A549 (cell line): ENCODE results near the gene STT3B. TPM values are rescaled to one million over a fixed set of nuclear protein-coding genes. Genes with fewer than 3 reads are reported as not detected.

ENCODE experiments used
- ATAC-seq, 2 experiments: fragments of 200-7000 bp in 1 of 2; fragments of >200 bp in 1 of 2; cut with Nextera tagmentation in 1 of 2; cut with Tn5 transposase in 1 of 2; 3 replicates each; pipeline versions ENCODE4 v1.8.0 to v1.9.1; 2018 to 2020; ENCODE audit warnings: mild to moderate bottlenecking in 1 of 2, moderate library complexity in 1 of 2
- CTCF ChIA-PET: fragments of 300-600 bp; sonication (Branson Sonifier 250); formaldehyde crosslinking; extraction: SDS; loops from one replicate; lab custom pipeline; 2021; ENCODE audit warnings: antibody characterized with exemption, inconsistent platforms; lab: Yijun Ruan, JAX
- POLR2A ChIA-PET: fragments of 350-600 bp; formaldehyde crosslinking; extraction: SDS; loops from one replicate; lab custom pipeline; 2021; ENCODE audit warnings: antibody characterized with exemption, inconsistent platforms; lab: Yijun Ruan, JAX
- DNase-seq, 2 experiments: peaks; one replicate each; pipeline versions ENCODE4 v3.0.0 to v3.0.0-alpha.2; 2011 to 2016; ENCODE audit warnings: low read depth in 1 of 2, low spot score in 1 of 2
- FAIRE-seq: peaks from 2 replicates; lab custom pipeline; 2011; peaks lifted over from hg19 to GRCh38; lab: Jason Lieb, UNC
- H3K27ac ChIP-seq, 2 experiments: fragments of >200 bp; sonication (Bioruptor Twin); formaldehyde crosslinking; 3 replicates each; pipeline ENCODE4 v1.5.1; 2016 to 2017
- H3K4me1 ChIP-seq: fragments of >200 bp; sonication (Bioruptor Twin); formaldehyde crosslinking; 3 replicates; pipeline ENCODE4 v1.6.1; 2016
- H3K4me2 ChIP-seq: fragments of >200 bp; sonication (Bioruptor Twin); formaldehyde crosslinking; 3 replicates; pipeline ENCODE4 v1.6.1; 2016
- H3K4me3 ChIP-seq: fragments of >200 bp; sonication (Bioruptor Twin); formaldehyde crosslinking; 3 replicates; pipeline ENCODE4 v1.5.1; 2016
- H3K9me3 ChIP-seq: fragments of >200 bp; sonication (Bioruptor Twin); formaldehyde crosslinking; 3 replicates; pipeline ENCODE4 v1.6.1; 2016
- BCL3 ChIP-seq: fragments of >200 bp; sonication (Bioruptor Twin); formaldehyde crosslinking; IDR thresholded peaks from 3 replicates; pipeline ENCODE4 v1.6.1; 2016
- BHLHE40 ChIP-seq: IDR thresholded peaks from 2 replicates; pipeline ENCODE4 v1.6.1; 2012; ENCODE audit warnings: low read depth, low read length, inconsistent platforms
- CBX2 ChIP-seq: fragments of 200-600 bp; sonication (generic); IDR thresholded peaks from 2 replicates; pipeline ENCODE4 v1.6.1; 2016; ENCODE audit warnings: low read depth, mild to moderate bottlenecking, borderline replicate concordance
- CHD2 ChIP-seq: fragments of 150-350 bp; IDR thresholded peaks from 2 replicates; pipeline ENCODE4 v1.6.1; 2014; ENCODE audit warnings: low read length; ENCODE audit not compliant: partially characterized antibody
- CHD4 ChIP-seq: fragments of 200-600 bp; sonication (generic); IDR thresholded peaks from 2 replicates; pipeline ENCODE4 v1.6.1; 2016; ENCODE audit warnings: antibody characterized with exemption, mild to moderate bottlenecking, borderline replicate concordance
- E2F6 ChIP-seq: IDR thresholded peaks from 2 replicates; pipeline ENCODE4 v1.6.1; 2012; ENCODE audit warnings: low read depth, borderline replicate concordance
- ELK1 ChIP-seq: fragments of 150-350 bp; IDR thresholded peaks from 2 replicates; pipeline ENCODE4 v1.6.1; 2014; ENCODE audit warnings: low read depth, mild to moderate bottlenecking, low read length
- FOXS1 ChIP-seq: fragments of 250-450 bp; sonication (Bioruptor Pico); IDR thresholded peaks from 2 replicates; pipeline ENCODE4 v1.5.0; 2020; ENCODE audit warnings: mild to moderate bottlenecking, moderate library complexity
- GATA3 ChIP-seq: IDR thresholded peaks from 2 replicates; pipeline ENCODE4 v1.6.1; 2012; ENCODE audit warnings: borderline replicate concordance
- HEYL ChIP-seq: fragments of 250-450 bp; sonication (Bioruptor Pico); IDR thresholded peaks from 2 replicates; pipeline ENCODE4 v1.8.0; 2021; ENCODE audit warnings: mild to moderate bottlenecking, moderate library complexity
- HOXA7 ChIP-seq: fragments of 250-450 bp; sonication (Bioruptor Pico); IDR thresholded peaks from 2 replicates; pipeline ENCODE4 v1.5.0; 2020; ENCODE audit warnings: mild to moderate bottlenecking, moderate library complexity
- HOXB5 ChIP-seq: fragments of 250-450 bp; sonication (Bioruptor Pico); IDR thresholded peaks from 2 replicates; pipeline ENCODE4 v1.5.0; 2020; ENCODE audit warnings: mild to moderate bottlenecking, moderate library complexity
- JUN ChIP-seq, 2 experiments: fragments of >200 bp; sonication (Bioruptor Twin); formaldehyde crosslinking; IDR thresholded peaks; 2 replicates in 1 of 2; 3 replicates in 1 of 2; pipeline ENCODE4 v1.6.1; 2016 to 2017
- MAZ ChIP-seq: fragments of 150-350 bp; IDR thresholded peaks from 2 replicates; pipeline ENCODE4 v1.6.1; 2014; ENCODE audit warnings: antibody characterized with exemption, low read depth, low read length, borderline replicate concordance
- MYC ChIP-seq: IDR thresholded peaks from 2 replicates; pipeline ENCODE4 v1.6.1; 2012; ENCODE audit warnings: mild to moderate bottlenecking, inconsistent platforms, low read length, improper control_type of control experiment, borderline replicate concordance
- NPAS2 ChIP-seq: fragments of 250-450 bp; sonication (Bioruptor Pico); IDR thresholded peaks from 2 replicates; pipeline ENCODE4 v1.8.0; 2022; ENCODE audit warnings: mild to moderate bottlenecking, moderate library complexity, borderline replicate concordance
- PHF8 ChIP-seq: fragments of 200-600 bp; sonication (generic); IDR thresholded peaks from 2 replicates; pipeline ENCODE4 v1.6.1; 2016; ENCODE audit warnings: low read depth, mild to moderate bottlenecking, antibody characterized with exemption, moderate library complexity, borderline replicate concordance
- POLR2AphosphoS2 ChIP-seq: conservative IDR thresholded peaks from 2 replicates; pipeline ENCODE4 v1.6.1; 2012; ENCODE audit warnings: low read length, improper control_type of control experiment, inconsistent platforms
- RAD21 ChIP-seq, 2 experiments: fragments of >200 bp in 1 of 2; sonication (Bioruptor Twin) in 1 of 2; formaldehyde crosslinking in 1 of 2; IDR thresholded peaks in 1 of 2; conservative IDR thresholded peaks in 1 of 2; 2 replicates in 1 of 2; 3 replicates in 1 of 2; pipeline ENCODE4 v1.6.1; 2012 to 2018; ENCODE audit warnings: inconsistent platforms in 1 of 2
- RARB ChIP-seq: fragments of 250-450 bp; sonication (Bioruptor Pico); IDR thresholded peaks from 2 replicates; pipeline ENCODE4 v1.8.0; 2021; ENCODE audit warnings: mild to moderate bottlenecking, moderate library complexity
- RCOR1 ChIP-seq: fragments of 150-350 bp; IDR thresholded peaks from 2 replicates; pipeline ENCODE4 v1.6.1; 2014; ENCODE audit warnings: antibody characterized with exemption, low read length, low read depth
- RFX5 ChIP-seq: fragments of 450-650 bp; IDR thresholded peaks from 2 replicates; pipeline ENCODE4 v1.7.1; 2014; ENCODE audit warnings: antibody characterized with exemption, mild to moderate bottlenecking, moderate library complexity
- ZFP36 ChIP-seq: fragments of 450-650 bp; IDR thresholded peaks from 2 replicates; pipeline ENCODE4 v1.6.1; 2014; ENCODE audit warnings: borderline replicate concordance; ENCODE audit not compliant: partially characterized antibody
- WGBS: methylation state at CpG from one replicate; pipeline ENCODE4 v1.1.6; 2017; ENCODE audit errors: missing lambda C conversion rate; 5-methylcytosine and 5-hydroxymethylcytosine counted together
- polyA plus RNA-seq, 4 experiments: library from polyadenylated mRNA; depleted of rRNA in 3 of 4; stranded (reverse); fragments of >200 nt; fragmentation: RNase III in 1 of 4; extraction: RNeasy Plus Mini Kit Qiagen cat#74134 plus additional on column Dnase treatment in 1 of 4; gene quantifications; 2 replicates in 3 of 4; 3 replicates in 1 of 4; pipeline ENCODE4 v1.2.3, GENCODE V29; 2011 to 2017
- TF ChIP-seq, protein P1 (sequence below): fragments of >200 bp; sonication (Bioruptor Twin); formaldehyde crosslinking; IDR thresholded peaks from 3 replicates; pipeline ENCODE4 v1.5.1; 2016
- TF ChIP-seq, protein P2 (sequence below): fragments of 200-600 bp; sonication (generic); IDR thresholded peaks from 2 replicates; pipeline ENCODE4 v1.6.1; 2016; ENCODE audit warnings: antibody characterized with exemption, mild to moderate bottlenecking, moderate library complexity

The STT3B gene
- polyA plus RNA-seq, 2 of the 4 experiments (the other 2 are of a cell fraction): 92.1 to 171 TPM

GRCh38 chr3:31561891-31562290, 29.2 kb downstream of the STT3B start:
- Histone ChIP-seq H3K4me2 (no peak overlapping the region), H3K27ac (no peak overlapping the region), H3K4me1 (peaks cover 13% of the 10 kb centered on the region), H3K9me3 (peaks cover 5% of the 10 kb centered on the region; the same call in 1 of the 3 replicates)
- WGBS: 86% methylated on average over 3 of the region's 5 CpGs
- FAIRE-seq (no peak), ATAC-seq (no peak)
- POLR2A ChIA-PET: no interaction called here
- CTCF ChIA-PET: no interaction called here
- TF ChIP-seq GATA3 (no peak), RCOR1 (no peak), BCL3 (no peak), CBX2 (no peak), JUN (IDR thresholded peaks at IDR 0.05) (no peak), POLR2AphosphoS2 (no peak), FOXS1 (CRISPR knock-in tag) (no peak), ELK1 (no peak), HOXB5 (CRISPR knock-in tag) (no peak), HOXA7 (CRISPR knock-in tag) (no peak), RFX5 (no peak), RARB (CRISPR knock-in tag) (no peak), MAZ (no peak), BHLHE40 (no peak), PHF8 (no peak)
- TF ChIP-seq, protein P1, sequence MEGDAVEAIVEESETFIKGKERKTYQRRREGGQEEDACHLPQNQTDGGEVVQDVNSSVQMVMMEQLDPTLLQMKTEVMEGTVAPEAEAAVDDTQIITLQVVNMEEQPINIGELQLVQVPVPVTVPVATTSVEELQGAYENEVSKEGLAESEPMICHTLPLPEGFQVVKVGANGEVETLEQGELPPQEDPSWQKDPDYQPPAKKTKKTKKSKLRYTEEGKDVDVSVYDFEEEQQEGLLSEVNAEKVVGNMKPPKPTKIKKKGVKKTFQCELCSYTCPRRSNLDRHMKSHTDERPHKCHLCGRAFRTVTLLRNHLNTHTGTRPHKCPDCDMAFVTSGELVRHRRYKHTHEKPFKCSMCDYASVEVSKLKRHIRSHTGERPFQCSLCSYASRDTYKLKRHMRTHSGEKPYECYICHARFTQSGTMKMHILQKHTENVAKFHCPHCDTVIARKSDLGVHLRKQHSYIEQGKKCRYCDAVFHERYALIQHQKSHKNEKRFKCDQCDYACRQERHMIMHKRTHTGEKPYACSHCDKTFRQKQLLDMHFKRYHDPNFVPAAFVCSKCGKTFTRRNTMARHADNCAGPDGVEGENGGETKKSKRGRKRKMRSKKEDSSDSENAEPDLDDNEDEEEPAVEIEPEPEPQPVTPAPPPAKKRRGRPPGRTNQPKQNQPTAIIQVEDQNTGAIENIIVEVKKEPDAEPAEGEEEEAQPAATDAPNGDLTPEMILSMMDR: no peak
- TF ChIP-seq, protein P2, sequence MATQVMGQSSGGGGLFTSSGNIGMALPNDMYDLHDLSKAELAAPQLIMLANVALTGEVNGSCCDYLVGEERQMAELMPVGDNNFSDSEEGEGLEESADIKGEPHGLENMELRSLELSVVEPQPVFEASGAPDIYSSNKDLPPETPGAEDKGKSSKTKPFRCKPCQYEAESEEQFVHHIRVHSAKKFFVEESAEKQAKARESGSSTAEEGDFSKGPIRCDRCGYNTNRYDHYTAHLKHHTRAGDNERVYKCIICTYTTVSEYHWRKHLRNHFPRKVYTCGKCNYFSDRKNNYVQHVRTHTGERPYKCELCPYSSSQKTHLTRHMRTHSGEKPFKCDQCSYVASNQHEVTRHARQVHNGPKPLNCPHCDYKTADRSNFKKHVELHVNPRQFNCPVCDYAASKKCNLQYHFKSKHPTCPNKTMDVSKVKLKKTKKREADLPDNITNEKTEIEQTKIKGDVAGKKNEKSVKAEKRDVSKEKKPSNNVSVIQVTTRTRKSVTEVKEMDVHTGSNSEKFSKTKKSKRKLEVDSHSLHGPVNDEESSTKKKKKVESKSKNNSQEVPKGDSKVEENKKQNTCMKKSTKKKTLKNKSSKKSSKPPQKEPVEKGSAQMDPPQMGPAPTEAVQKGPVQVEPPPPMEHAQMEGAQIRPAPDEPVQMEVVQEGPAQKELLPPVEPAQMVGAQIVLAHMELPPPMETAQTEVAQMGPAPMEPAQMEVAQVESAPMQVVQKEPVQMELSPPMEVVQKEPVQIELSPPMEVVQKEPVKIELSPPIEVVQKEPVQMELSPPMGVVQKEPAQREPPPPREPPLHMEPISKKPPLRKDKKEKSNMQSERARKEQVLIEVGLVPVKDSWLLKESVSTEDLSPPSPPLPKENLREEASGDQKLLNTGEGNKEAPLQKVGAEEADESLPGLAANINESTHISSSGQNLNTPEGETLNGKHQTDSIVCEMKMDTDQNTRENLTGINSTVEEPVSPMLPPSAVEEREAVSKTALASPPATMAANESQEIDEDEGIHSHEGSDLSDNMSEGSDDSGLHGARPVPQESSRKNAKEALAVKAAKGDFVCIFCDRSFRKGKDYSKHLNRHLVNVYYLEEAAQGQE: no peak
- TF ChIP-seq, all 56 proteins: peak for 0
- no peak for DNase-seq
- H3K4me3 ChIP-seq: no peak overlapping the region

- DNase-seq (no peak), FAIRE-seq (no peak), ATAC-seq (no peak; a peak in 3 of 6 replicates)
- TF ChIP-seq RAD21 (conservative IDR thresholded peaks at IDR 0.05 in 1 of 2, IDR thresholded peaks at IDR 0.05 in 1 of 2): no peak
- TF ChIP-seq CHD4: no peak
- no peak for TF ChIP-seq HEYL (CRISPR knock-in tag)
- TF ChIP-seq MYC: no peak
- no peak for TF ChIP-seq CHD2
- no peak for TF ChIP-seq NPAS2
- no peak for TF ChIP-seq E2F6
- no peak for TF ChIP-seq CBX2
- no peak for TF ChIP-seq ZFP36
- Histone ChIP-seq H3K9me3 (peaks cover 5% of the 10 kb centered on the region; the same call in 1 of the 3 replicates), H3K27ac (no peak overlapping the region), H3K4me3 (no peak overlapping the region), H3K4me1 (peaks cover 13% of the 10 kb centered on the region), H3K4me2 (no peak overlapping the region)
- 95% methylated on average over 4 of the region's 8 CpGs for WGBS
- CTCF ChIA-PET: interaction anchor here (1.1 kb wide), 1 partner anchor 12 kb away, joined by 8 read pairs; no protein-coding TSS in a partner anchor
- POLR2A ChIA-PET: no interaction called here
Measured at GRCh38 chr3:31562525-31562924, 29.8 kb downstream of the STT3B start.
